Activated T-cell treated with anti-CD3 and anti-CD28 coated beads for 4 hours (primary cell): Measurements from ENCODE around the gene METTL24.
"Not testable (repeated sequence)": the region's sequence is repeated elsewhere in the genome, so short reads cannot be mapped to it uniquely, and the experiment has no call there.

Source experiments
- DNase-seq: peaks from one replicate; pipeline ENCODE4 v3.0.0-alpha.2; 2020

METTL24 gene

DNA sequence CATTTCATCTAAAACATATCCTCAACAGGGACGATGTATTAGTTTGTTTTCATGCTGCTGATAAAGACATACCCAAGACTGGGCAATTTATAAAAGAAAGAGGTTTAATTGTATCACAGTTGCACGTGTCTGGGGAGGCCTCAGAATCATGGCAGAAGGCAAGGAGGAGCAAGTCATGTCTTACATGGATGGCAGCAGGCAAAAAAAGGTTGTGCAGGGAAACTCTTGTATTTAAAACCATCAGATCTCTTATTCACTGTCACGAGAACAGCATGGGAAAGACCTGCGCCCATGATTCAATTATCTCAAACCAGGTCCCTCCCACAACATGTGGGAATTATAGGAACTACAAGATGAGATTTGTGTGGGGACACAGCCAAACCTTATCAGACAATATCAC lies 48.7 kb downstream of the METTL24 start:
- not testable (repeated sequence) for DNase-seq

DNA sequence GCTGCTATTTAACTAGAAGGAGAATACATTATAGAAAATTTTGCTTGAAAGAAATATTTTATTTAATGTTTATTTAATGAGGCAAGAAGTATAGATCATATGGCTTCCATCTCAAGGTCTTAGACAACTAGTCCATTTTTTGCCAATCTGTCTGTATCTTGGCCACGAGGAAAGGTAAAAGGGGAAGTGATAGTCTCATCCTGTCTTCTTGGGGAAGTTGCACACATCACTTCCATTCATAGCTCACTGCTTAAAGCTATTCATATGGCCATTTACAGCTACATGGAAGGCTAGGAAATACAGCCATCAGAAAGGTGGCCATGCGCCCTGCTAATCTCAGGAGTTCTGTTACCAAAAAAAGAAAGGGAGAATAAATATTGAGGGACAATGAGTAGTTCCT lies 50.8 kb downstream of the METTL24 start:
- DNase-seq, result no peak

DNA sequence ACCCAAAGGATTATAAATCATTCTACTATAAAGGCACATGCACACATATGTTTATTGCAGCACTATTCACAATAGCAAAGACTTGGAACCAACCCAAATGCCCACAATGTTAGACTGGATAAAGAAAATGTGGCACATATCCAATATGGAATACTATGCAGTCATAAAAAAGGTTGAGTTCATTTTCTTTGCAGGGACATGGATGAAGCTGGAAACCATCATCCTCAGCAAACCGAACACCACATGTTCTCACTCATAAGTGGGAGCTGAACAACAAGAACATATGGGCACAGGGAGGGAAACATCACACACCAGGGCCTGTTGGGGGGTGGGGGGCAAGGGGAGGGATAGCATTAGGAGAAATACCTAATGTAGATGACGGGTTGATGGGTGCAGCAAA lies 52.3 kb downstream of the METTL24 start:
- not testable (repeated sequence) for DNase-seq

DNA sequence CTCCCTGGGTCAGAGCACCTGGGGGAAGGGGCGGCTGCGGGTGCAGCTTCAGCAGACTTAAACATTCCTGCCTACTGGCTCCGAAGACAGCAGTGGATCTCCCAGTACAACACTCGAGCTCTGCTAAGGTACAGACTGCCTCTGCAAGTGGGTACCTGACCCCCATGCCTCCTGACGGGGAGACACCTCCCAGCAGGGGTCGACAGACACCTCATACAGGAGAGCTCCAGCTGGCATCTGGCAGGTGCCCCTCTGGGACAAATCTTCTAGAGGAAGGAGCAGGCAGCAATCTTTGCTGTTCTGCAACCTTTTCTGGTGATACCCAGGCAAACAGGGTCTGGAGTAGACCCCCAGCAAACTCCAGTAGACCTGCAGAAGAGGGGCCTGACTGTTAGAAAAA lies 54.5 kb downstream of the METTL24 start:
- not testable (repeated sequence) for DNase-seq

GRCh38 chr6:110298916-110299315 lies 59.2 kb downstream of the METTL24 start:
- no peak for DNase-seq

GRCh38 chr6:110298411-110298810 lies 59.7 kb downstream of the METTL24 start:
- no peak for DNase-seq

DNA sequence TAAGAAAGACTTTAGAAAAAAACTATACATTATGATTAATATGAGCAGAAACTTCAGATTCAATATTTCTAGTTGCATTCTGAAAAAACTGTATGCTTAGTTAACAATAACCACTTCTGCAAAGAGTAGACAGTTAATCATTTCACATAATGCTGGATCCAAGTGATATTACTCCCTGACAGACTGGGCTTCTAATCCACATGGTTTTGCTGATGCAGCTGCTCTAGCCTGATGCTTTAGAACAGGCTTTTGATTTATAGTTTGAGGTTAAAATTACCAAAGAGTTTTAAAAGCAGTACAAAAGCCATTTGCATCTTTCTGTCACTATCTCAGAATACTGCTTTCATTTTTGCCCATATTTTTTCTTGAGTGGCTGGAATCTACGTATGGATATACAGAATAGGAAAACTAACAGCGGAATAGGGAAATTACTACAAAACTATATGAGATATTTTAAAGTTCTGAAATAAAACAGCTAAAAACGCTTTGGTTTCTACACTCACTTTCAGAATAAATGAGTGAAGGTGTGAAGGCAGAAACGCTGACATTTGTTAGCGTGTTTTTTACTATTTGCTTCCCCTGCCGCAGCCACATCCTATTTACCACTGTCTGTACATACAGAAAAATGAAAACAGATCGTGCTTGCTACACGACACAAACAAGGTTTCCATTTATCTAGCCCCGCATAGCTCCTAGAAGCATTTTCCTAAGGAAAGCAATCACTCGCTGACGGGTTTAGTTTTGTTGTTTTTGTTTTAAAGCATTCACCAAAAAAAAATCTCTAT lies 61.7 kb downstream of the METTL24 start:
- no peak for DNase-seq

DNA sequence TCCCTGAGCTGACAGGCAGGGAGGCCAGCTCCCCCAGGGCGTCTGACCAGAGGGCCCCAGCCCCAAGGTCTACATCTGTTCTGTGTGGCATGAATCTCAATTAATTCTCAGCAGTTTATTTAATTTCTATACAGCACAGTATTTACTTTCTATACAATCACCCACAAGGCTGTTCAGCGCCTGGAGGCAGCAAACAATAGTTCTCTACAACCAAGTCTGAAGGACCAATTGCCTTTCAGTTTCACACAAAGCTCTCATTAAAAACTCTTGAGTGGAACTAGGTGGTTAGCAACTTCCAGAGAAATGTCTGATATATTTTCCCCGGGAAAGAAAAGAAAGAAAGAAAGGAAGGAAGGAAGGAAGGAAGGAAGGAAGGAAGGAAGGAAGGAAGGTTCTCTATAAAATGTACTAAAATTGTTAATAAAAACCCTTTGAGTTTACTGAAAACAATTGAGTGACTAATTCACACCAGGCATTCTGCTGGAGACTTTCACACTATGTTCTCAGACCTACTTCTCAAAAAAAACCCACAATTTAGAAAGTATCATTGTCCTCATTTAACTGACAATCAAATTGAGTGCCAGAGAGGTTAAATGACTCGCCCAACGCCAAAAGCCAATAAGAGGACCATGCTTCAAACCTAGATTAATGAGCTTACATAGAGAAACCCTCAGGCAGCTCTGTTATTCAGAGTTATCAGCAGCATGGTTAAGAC lies 62.5 kb downstream of the METTL24 start:
- no peak for DNase-seq

- no peak for DNase-seq
Measured at GRCh38 chr6:110287462-110288341, 70.4 kb downstream of the METTL24 start.

DNA sequence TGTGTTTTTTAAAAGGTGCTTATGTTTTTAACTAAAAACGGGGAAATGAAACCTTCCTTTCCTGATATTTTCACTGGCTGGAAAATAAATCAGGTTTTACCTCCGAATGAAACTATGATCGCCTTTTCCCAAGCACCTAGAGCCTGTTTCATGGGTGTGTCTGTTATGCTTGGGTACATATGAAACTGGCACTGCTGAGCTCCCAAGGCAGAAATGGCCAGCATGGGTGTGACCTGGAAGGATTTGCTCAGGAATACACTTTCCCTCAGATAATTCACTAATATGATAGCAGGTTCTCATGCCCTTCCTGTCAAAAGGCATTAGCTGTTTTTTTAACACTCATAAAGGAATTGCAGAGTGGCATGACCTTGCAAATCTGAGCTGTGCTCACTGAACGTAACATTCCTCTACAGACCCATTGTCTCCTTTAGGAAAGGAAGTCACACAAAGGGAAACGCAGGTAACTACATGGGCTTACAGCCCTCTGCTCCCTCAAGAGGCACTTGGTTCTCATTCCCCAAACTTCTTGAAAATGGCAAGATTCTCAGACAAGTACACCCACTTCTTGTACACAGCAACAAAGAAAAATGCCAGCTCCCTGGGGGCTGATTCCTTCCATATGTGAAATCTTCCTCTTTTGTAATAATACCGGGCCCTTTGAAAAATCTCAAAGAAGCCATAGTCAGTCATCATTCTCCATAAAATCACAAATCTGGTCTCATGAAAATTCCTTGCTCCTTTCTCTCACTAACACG lies 72.7 kb downstream of the METTL24 start:
- no peak for DNase-seq

- DNase-seq, result no peak
Measured at GRCh38 chr6:110284855-110285254, 73.3 kb downstream of the METTL24 start.

DNA sequence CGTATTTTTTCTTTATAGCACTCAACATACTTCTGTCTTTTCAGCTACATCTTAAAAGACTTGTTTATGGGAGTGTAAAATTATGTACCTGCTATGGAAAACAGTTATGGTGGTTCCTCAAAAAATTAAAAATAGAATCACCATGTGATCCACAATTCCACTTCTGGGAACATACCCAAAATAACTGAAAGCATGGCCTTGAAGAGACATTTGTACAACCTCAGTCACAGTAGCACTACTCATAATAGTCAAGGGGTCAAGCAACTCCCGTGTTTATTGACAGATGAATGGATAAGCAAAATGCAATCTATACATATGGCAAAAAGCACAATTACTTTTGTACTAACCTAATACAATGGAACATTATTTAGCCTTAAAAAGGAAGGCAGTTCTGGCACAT lies 74.5 kb downstream of the METTL24 start:
- DNase-seq, result no peak

- DNase-seq, result no peak
Measured at GRCh38 chr6:110282412-110282811, 75.7 kb downstream of the METTL24 start.

- DNase-seq, result no peak
Measured at GRCh38 chr6:110277100-110277665, 81.0 kb downstream of the METTL24 start.

GRCh38 chr6:110272781-110273180 lies 85.4 kb downstream of the METTL24 start:
- not testable (repeated sequence) for DNase-seq

GRCh38 chr6:110271732-110272022 lies 86.5 kb downstream of the METTL24 start:
- DNase-seq, result no peak

DNA sequence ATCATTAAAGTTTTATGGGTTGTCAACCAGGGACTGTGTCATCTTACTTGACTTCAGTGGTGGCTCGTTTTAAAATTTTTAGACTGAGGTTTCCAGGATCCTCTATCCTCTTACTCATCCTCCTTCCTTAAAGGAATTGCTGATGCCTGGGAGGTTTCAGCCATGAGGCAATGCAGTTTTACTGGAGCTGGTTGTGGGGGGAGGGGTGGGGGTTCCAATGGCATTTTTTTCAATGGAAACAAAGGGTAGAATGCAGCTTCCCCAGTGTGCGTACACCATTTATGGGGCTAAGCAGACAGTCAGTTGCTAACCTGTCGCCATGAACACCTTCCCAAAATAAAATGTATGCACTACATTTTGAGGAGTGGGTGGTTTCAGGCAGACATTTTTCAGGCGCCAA lies 88.0 kb downstream of the METTL24 start:
- DNase-seq, result no peak

DNA sequence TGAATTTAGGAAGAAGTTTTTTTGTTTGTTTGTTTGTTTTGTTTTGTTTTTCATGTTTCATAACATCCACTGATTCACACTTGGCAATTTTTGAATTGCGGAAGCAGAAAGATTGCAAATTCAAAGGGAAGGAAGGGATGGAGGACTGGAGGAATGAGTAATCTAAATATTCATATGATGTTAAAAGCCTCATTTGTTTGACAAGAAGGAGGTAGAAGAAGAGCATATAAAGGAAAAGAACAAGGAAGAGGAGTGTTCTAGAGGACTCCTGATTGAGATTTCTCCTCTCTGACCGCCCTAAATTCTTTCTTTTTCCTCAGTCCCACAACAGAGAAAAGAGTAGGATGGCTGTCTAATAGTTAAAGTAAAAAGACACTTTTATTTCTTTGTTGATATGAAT lies 88.5 kb downstream of the METTL24 start:
- no peak for DNase-seq

DNA sequence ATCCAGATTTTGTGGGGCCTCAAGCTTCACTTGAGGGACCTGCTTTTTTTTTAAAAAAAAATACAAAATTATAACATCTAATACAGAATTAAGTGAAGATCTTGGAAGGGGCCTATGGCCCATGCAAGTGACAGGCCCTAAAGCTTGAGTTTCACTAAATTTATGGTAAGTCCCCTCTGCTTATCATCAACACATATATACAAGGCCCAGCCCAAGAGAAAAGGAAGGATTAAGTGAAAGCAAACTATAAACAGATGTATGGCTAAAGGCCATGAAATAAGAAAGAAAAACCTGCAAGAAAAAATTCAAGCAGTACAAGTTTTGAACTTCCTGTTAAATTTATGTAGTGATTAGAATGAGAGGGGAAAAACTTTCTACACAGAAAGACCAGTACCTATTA lies 91.2 kb downstream of the METTL24 start:
- DNase-seq, result no peak

DNA sequence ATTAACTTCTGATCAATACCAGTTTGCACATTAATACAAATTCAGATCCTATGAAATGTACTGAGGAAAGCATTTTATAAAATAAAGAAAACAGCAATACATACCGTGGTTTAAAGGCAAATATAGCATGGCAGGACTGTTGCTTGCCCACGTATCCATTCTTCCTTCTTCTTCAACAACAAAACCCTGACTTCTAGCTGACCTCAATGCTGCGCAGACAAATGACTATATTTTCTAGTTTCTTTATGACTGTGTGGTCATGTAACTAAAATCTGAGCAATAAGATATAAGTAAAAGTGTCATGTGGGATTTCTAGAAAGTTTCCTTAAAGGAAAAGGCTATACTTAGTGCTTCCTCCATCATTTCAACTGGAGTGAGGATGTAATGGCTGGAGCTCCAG lies 92.9 kb downstream of the METTL24 start:
- no peak for DNase-seq

GRCh38 chr6:110256366-110256765 lies 101.8 kb downstream of the METTL24 start:
- no peak for DNase-seq

DNA sequence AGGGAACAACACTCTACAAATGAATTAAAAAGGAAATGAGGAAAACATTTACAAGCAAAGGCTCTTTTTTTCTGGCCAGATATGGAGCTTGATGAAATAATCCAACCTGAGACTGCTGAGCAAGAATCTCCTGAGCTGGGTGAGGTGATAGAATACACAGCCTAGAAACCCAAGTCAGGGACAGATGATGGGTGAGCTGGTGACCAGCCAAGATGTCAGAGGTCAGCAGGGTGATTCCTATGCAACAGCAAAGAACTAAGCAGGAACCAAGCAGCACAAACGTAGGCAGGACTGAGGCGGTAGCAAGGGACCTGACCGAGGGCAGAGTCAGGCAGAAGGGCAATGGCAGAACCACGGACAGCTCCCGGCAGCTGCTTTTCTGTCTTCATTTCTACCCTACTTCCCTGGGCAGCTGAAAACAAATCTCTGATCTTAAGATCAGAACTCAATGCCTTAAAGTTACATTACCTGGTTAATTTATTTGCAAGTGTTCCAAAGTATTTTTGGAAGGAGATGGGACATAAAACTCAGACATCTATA lies 102.9 kb downstream of the METTL24 start:
- DNase-seq, result no peak
